ENCODE measurements around the gene PLEKHG4.

- TF ChIP-seq CTCF (IDR thresholded peaks at IDR 0.05; ENCODE audit: low read depth, low read length) (no peak), EZH2phosphoT487 (IDR thresholded peaks at IDR 0.05; ENCODE audit: low read depth) (no peak)
These were observed 45.7 kb upstream of the PLEKHG4 start for GRCh38 chr16:67233596-67233995.

Data from OCI-LY3 (cell line).